GM21723 (cell line): Measurements from ENCODE around the gene DUOX2.
"Not testable (repeated sequence)": the region's sequence is repeated elsewhere in the genome, so short reads cannot be mapped to it uniquely, and the experiment has no call there.

Experiments used
- ATAC-seq: cut with Tn5 transposase; IDR thresholded peaks from one replicate; pipeline ENCODE4 v1.9.1; 2021; ENCODE audit warnings: mild to moderate bottlenecking, moderate library complexity; ENCODE audit not compliant: unreplicated experiment

DUOX2 gene

GRCh38 chr15:45102226-45102625 lies 11.7 kb downstream of the DUOX2 start:
- no peak for ATAC-seq

GRCh38 chr15:45101749-45102148 lies 12.2 kb downstream of the DUOX2 start:
- ATAC-seq: no peak

- ATAC-seq: no peak
Observed at GRCh38 chr15:45100884-45101625, 12.9 kb downstream of the DUOX2 start.

- no peak for ATAC-seq
Observed at GRCh38 chr15:45099549-45100165, 14.3 kb downstream of the DUOX2 start.

- ATAC-seq: no peak
Observed at GRCh38 chr15:45097466-45097865, 16.5 kb downstream of the DUOX2 start.

- ATAC-seq: no peak
Observed at GRCh38 chr15:45095661-45096060, 18.3 kb downstream of the DUOX2 start.

GRCh38 chr15:45094358-45094730 lies 19.6 kb downstream of the DUOX2 start:
- no peak for ATAC-seq

- ATAC-seq: no peak
Observed at GRCh38 chr15:45093622-45094357, 20.2 kb downstream of the DUOX2 start.

GRCh38 chr15:45093013-45093412 lies 21.0 kb downstream of the DUOX2 start:
- ATAC-seq: no peak

- ATAC-seq: no peak
Observed at GRCh38 chr15:45091576-45091975, 22.4 kb downstream of the DUOX2 start.

GRCh38 chr15:45091161-45091560 lies 22.8 kb downstream of the DUOX2 start:
- no peak for ATAC-seq

- ATAC-seq: no peak
Observed at GRCh38 chr15:45089712-45090373, 24.1 kb downstream of the DUOX2 start.

GRCh38 chr15:45088801-45089711 lies 24.9 kb downstream of the DUOX2 start:
- no peak for ATAC-seq

- no peak for ATAC-seq
Observed at GRCh38 chr15:45087513-45087912, 26.5 kb downstream of the DUOX2 start.

- no peak for ATAC-seq
Observed at GRCh38 chr15:45084163-45084562, 29.8 kb downstream of the DUOX2 start.

GRCh38 chr15:45083223-45083622 lies 30.7 kb downstream of the DUOX2 start:
- ATAC-seq: no peak

GRCh38 chr15:45082412-45082811 lies 31.6 kb downstream of the DUOX2 start:
- not testable (repeated sequence) for ATAC-seq

GRCh38 chr15:45080593-45080992 lies 33.4 kb downstream of the DUOX2 start:
- not testable (repeated sequence) for ATAC-seq

- ATAC-seq: not testable (repeated sequence)
Observed at GRCh38 chr15:45079628-45080246, 34.2 kb downstream of the DUOX2 start.

- not testable (repeated sequence) for ATAC-seq
Observed at GRCh38 chr15:45079201-45079600, 34.8 kb downstream of the DUOX2 start.
